GM19035 (cell line): ENCODE results near the gene TECPR2.
"Not testable (repeated sequence)": the region's sequence is repeated elsewhere in the genome, so short reads cannot be mapped to it uniquely, and the experiment has no call there.

ENCODE experiments used
- ATAC-seq: cut with Tn5 transposase; IDR thresholded peaks from one replicate; pipeline ENCODE4 v1.9.1; 2021; ENCODE audit not compliant: unreplicated experiment

Gene TECPR2

GRCh38 chr14:102507081-102507856, 144.5 kb downstream of the TECPR2 start:
- ATAC-seq, result no peak

GRCh38 chr14:102507857-102508312, 145.1 kb downstream of the TECPR2 start:
- no peak for ATAC-seq

GRCh38 chr14:102508410-102508773, 145.7 kb downstream of the TECPR2 start:
- no peak for ATAC-seq

GRCh38 chr14:102508774-102509745, 146.3 kb downstream of the TECPR2 start:
- ATAC-seq, result peak; percentile 11

GRCh38 chr14:102509746-102510615, 147.2 kb downstream of the TECPR2 start, which contains the start of gene ANKRD9:
ANKRD9 (minus strand) TSS chr14:102509776; CDS start chr14:102507889, 1,887 bp downstream.
- ATAC-seq, result peak; percentile 93

GRCh38 chr14:102510616-102511520, 148.1 kb downstream of the TECPR2 start:
- no peak for ATAC-seq

GRCh38 chr14:102511538-102511937, 148.8 kb downstream of the TECPR2 start:
- no peak for ATAC-seq

- no peak for ATAC-seq
Observed at GRCh38 chr14:102512793-102513300, 150.1 kb downstream of the TECPR2 start.

GRCh38 chr14:102513899-102514772, 151.4 kb downstream of the TECPR2 start:
- no peak for ATAC-seq

GRCh38 chr14:102514987-102515733, 152.4 kb downstream of the TECPR2 start:
- no peak for ATAC-seq

- ATAC-seq, result peak; percentile 64
Observed at GRCh38 chr14:102516531-102517391, 154.0 kb downstream of the TECPR2 start.

- no peak for ATAC-seq
Observed at GRCh38 chr14:102517392-102518062, 154.8 kb downstream of the TECPR2 start.

- ATAC-seq, result no peak
Observed at GRCh38 chr14:102518063-102518648, 155.4 kb downstream of the TECPR2 start.

- ATAC-seq, result not testable (repeated sequence)
Observed at GRCh38 chr14:102519709-102520108, 157.0 kb downstream of the TECPR2 start.

GRCh38 chr14:102523200-102523568, 160.4 kb downstream of the TECPR2 start:
- no peak for ATAC-seq
